MM.1S (cell line): Measurements from ENCODE around the gene TRAIP.

Experiments
- DNase-seq: peaks from one replicate; pipeline ENCODE4 v3.0.0-alpha.2; 2015
- H2AFZ ChIP-seq: fragments of 300-600 bp; sonication (generic); 2 replicates; pipeline ENCODE4 v1.6.0; 2016; ENCODE audit warnings: antibody characterized with exemption, low read length
- H3F3A ChIP-seq: fragments of 300-600 bp; sonication (generic); 2 replicates; pipeline ENCODE4 v1.6.1; 2016; ENCODE audit warnings: mild to moderate bottlenecking, antibody characterized with exemption, low read length, moderate library complexity, mixed read lengths; ENCODE audit not compliant: insufficient read depth
- H3K27ac ChIP-seq: fragments of 300-600 bp; sonication (generic); 2 replicates; pipeline ENCODE4 v1.5.1; 2016; ENCODE audit warnings: mild to moderate bottlenecking, low read length
- H3K27me3 ChIP-seq: fragments of 300-600 bp; sonication (generic); replicated peaks from 2 replicates; pipeline ENCODE4 v1.6.0; 2016; ENCODE audit warnings: low read length; ENCODE audit not compliant: insufficient read depth
- H3K36me3 ChIP-seq: fragments of 300-600 bp; sonication (generic); replicated peaks from 2 replicates; pipeline ENCODE4 v1.6.1; 2016; ENCODE audit warnings: mild to moderate bottlenecking, low read length, mixed read lengths; ENCODE audit not compliant: insufficient read depth
- H3K4me1 ChIP-seq: fragments of 300-600 bp; sonication (generic); 2 replicates; pipeline ENCODE4 v1.6.1; 2016; ENCODE audit warnings: low read length, mixed read lengths
- H3K4me2 ChIP-seq: fragments of 300-600 bp; sonication (generic); 2 replicates; pipeline ENCODE4 v1.6.0; 2016; ENCODE audit warnings: low read depth, low read length
- H3K4me3 ChIP-seq: fragments of 300-600 bp; sonication (generic); 2 replicates; pipeline ENCODE4 v1.5.1; 2016; ENCODE audit warnings: low read length, mixed read lengths
- H3K79me2 ChIP-seq: fragments of 300-600 bp; sonication (generic); 2 replicates; pipeline ENCODE4 v1.6.1; 2016; ENCODE audit warnings: mixed run types, low read length, mixed read lengths
- H3K9ac ChIP-seq: fragments of 300-600 bp; sonication (generic); 2 replicates; pipeline ENCODE4 v1.6.1; 2016; ENCODE audit warnings: low read length, mixed read lengths
- H3K9me2 ChIP-seq: fragments of 300-600 bp; sonication (generic); replicated peaks from 2 replicates; pipeline ENCODE4 v1.6.1; 2016; ENCODE audit warnings: mild to moderate bottlenecking, low read length, mixed read lengths; ENCODE audit not compliant: insufficient read depth
- H3K9me3 ChIP-seq: fragments of 300-600 bp; sonication (generic); replicated peaks from 2 replicates; pipeline ENCODE4 v1.6.1; 2016; ENCODE audit warnings: mild to moderate bottlenecking, low read length, mixed read lengths; ENCODE audit not compliant: insufficient read depth
- H4K20me1 ChIP-seq: fragments of 300-600 bp; sonication (generic); 2 replicates; pipeline ENCODE4 v1.6.1; 2016; ENCODE audit warnings: mild to moderate bottlenecking, low read length, moderate library complexity, mixed read lengths; ENCODE audit not compliant: insufficient read depth
- CTCF ChIP-seq: fragments of 300-600 bp; sonication (generic); IDR thresholded peaks from 2 replicates; pipeline ENCODE4 v1.5.1; 2016; ENCODE audit warnings: antibody characterized with exemption, low read length, mixed read lengths
- EZH2 ChIP-seq: fragments of 300-600 bp; sonication (generic); optimal IDR thresholded peaks from 2 replicates; pipeline ENCODE3; 2017; ENCODE audit warnings: low read depth, mild to moderate bottlenecking, antibody characterized with exemption, low read length, mixed read lengths
- EZH2phosphoT487 ChIP-seq: fragments of 300-600 bp; sonication (generic); IDR thresholded peaks from 2 replicates; pipeline ENCODE4 v1.6.1; 2018; ENCODE audit warnings: antibody characterized with exemption, low read length

The TRAIP gene

GRCh38 chr3:49803465-49804140, 52.8 kb downstream of the TRAIP start:
- TF ChIP-seq CTCF (peak; percentile 8; the same call in 1 of the 2 replicates), EZH2 (no peak), EZH2phosphoT487 (no peak)
- no peaks in the 10 kb centered on the region for H3K4me1 ChIP-seq
- H2AFZ ChIP-seq, result peak overlapping the region; percentile 98
- H3K27me3 ChIP-seq, result peaks cover 6% of the 10 kb centered on the region; the same call in 1 of the 2 replicates
- no peaks in the 10 kb centered on the region for H3K9me2 ChIP-seq
- H3K27ac ChIP-seq, result no peak overlapping the region
- H3K4me3 ChIP-seq, result peak overlapping the region; percentile 74
- H3K4me2 ChIP-seq, result peak overlapping the region; percentile 90
- peak; percentile 28 for DNase-seq
- H3K36me3 ChIP-seq, result no peaks in the 10 kb centered on the region
- no peaks in the 10 kb centered on the region for H3F3A ChIP-seq
- H4K20me1 ChIP-seq, result no peaks in the 10 kb centered on the region
- H3K9ac ChIP-seq, result peak overlapping the region; percentile 42; the same call in 1 of the 2 replicates
- H3K9me3 ChIP-seq, result no peaks in the 10 kb centered on the region
- H3K79me2 ChIP-seq, result no peaks in the 10 kb centered on the region

- Histone ChIP-seq H3F3A (no peaks in the 10 kb centered on the region), H3K9me2 (no peaks in the 10 kb centered on the region), H3K79me2 (no peaks in the 10 kb centered on the region), H3K27me3 (peaks cover 6% of the 10 kb centered on the region; the same call in 1 of the 2 replicates), H3K4me1 (no peaks in the 10 kb centered on the region), H3K4me2 (peak within 1 kb of the TSS; percentile 90), H3K9me3 (no peaks in the 10 kb centered on the region), H3K4me3 (peak within 1 kb of the TSS; percentile 74), H3K9ac (peak within 1 kb of the TSS; percentile 42; the same call in 1 of the 2 replicates), H2AFZ (peak within 1 kb of the TSS; percentile 98), H4K20me1 (no peaks in the 10 kb centered on the region), H3K27ac (no peak within 1 kb of the TSS), H3K36me3 (no peaks in the 10 kb centered on the region)
- DNase-seq, result peak; percentile 89
- TF ChIP-seq EZH2phosphoT487, result no peak
- peak; percentile 83 for TF ChIP-seq CTCF
These were observed 53.5 kb downstream of the TRAIP start, which contains the start of gene INKA1 for GRCh38 chr3:49802719-49803464. INKA1 (plus strand) TSS chr3:49803261; CDS start chr3:49803393, 132 bp downstream.

- no peak overlapping the region for H2AFZ ChIP-seq
- DNase-seq, result no peak
These were observed 55.2 kb downstream of the TRAIP start for GRCh38 chr3:49801160-49801559.

More at GRCh38 chr3:49801160-49801559, 55.2 kb downstream of the TRAIP start:
- no peaks in the 10 kb centered on the region for H3K9me3 ChIP-seq
- H3K4me2 ChIP-seq, result no peak overlapping the region
- peaks cover 6% of the 10 kb centered on the region; the same call in 1 of the 2 replicates for H3K27me3 ChIP-seq
- H4K20me1 ChIP-seq, result no peaks in the 10 kb centered on the region
- H3K9ac ChIP-seq, result no peak overlapping the region
- no peaks in the 10 kb centered on the region for H3K79me2 ChIP-seq
- no peaks in the 10 kb centered on the region for H3K4me1 ChIP-seq
- TF ChIP-seq EZH2phosphoT487, result no peak
- TF ChIP-seq CTCF, result no peak
- no peak for TF ChIP-seq EZH2
- H3K4me3 ChIP-seq, result no peak overlapping the region
- H3K27ac ChIP-seq, result no peak overlapping the region
- no peaks in the 10 kb centered on the region for H3K9me2 ChIP-seq
- no peaks in the 10 kb centered on the region for H3K36me3 ChIP-seq
- H3F3A ChIP-seq, result no peaks in the 10 kb centered on the region
